Measurements from ENCODE around the gene GNG13. TPM values are rescaled to one million over a fixed set of nuclear protein-coding genes. Genes with fewer than 3 reads are reported as not detected.

Gene GNG13
- total RNA-seq, 1 donor from 2014 or later, result not detected

DNA sequence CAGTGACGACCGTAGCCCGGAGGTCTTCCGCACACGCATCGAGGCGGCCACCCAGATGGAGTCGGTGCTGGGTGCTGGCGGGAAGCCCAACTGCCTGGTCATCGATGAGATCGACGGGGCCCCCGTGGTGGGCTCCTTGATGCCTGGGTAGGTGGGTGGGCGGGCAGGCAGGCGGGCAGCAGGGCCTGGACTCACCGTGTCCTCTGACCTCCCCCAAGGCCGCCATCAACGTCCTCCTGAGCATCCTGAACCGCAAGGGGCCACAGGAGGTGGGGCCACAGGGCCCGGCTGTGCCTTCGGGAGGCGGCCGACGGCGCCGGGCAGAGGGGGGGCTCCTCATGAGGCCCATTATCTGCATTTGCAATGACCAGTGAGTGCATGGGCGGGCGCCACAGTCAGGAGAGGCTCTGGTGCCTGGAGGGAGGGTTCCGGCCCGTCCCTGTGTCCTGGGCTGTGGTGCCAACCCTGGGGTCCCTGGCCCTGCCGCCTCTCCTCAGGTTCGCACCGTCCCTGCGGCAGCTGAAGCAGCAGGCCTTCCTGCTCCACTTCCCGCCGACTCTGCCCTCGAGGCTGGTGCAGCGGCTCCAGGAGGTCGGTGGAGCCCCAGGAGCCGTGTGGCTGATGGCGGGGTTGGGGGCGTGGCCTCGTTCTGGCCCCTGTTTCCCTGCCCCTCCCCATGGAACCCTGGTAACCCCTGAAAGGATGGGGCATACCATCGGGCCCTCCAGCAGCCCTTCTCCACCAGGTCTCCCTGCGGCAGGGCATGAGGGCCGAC is 8.1 kb downstream of the GNG13 start:
- DNase-seq, result no peak
- H3K4me3 Mint-ChIP-seq (ENCODE audit: unreplicated experiment), result no peak overlapping the region

DNA sequence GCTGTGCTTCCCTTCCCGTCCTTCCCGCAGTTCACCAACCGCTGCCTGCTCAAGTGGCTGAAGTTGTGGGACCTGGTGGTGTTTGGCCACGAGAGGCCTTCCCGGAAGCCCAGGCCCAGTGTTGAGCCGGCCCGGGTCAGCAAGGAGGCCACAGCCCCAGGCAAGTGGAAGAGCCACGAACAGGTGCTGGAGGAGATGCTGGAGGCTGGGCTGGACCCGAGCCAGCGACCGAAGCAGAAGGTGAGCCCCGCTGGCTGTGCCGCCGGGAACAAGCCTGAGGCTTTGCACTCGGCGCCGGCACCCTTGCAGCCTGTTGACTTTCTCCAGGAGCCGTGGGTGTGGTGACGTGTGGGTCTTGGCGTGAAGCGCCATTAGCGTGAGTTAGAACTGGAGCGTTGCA is 9.4 kb downstream of the GNG13 start:
- Mint-ChIP-seq H3K27ac (ENCODE audit: unreplicated experiment) (no peak overlapping the region), H3K36me3 (ENCODE audit: unreplicated experiment) (no peaks in the 10 kb centered on the region), H3K4me1 (ENCODE audit: low read depth, unreplicated experiment) (no peaks in the 10 kb centered on the region), H3K27me3 (ENCODE audit: unreplicated experiment) (peaks cover 5% of the 10 kb centered on the region), H3K9me3 (ENCODE audit: unreplicated experiment) (peaks cover 5% of the 10 kb centered on the region), H3K4me3 (ENCODE audit: unreplicated experiment) (no peak overlapping the region)
- DNase-seq, result no peak
- TF ChIP-seq, protein P1, sequence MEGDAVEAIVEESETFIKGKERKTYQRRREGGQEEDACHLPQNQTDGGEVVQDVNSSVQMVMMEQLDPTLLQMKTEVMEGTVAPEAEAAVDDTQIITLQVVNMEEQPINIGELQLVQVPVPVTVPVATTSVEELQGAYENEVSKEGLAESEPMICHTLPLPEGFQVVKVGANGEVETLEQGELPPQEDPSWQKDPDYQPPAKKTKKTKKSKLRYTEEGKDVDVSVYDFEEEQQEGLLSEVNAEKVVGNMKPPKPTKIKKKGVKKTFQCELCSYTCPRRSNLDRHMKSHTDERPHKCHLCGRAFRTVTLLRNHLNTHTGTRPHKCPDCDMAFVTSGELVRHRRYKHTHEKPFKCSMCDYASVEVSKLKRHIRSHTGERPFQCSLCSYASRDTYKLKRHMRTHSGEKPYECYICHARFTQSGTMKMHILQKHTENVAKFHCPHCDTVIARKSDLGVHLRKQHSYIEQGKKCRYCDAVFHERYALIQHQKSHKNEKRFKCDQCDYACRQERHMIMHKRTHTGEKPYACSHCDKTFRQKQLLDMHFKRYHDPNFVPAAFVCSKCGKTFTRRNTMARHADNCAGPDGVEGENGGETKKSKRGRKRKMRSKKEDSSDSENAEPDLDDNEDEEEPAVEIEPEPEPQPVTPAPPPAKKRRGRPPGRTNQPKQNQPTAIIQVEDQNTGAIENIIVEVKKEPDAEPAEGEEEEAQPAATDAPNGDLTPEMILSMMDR (IDR thresholded peaks at IDR 0.05; ENCODE audit: partially characterized antibody, unreplicated experiment), result no peak

More for the DNA sequence above, 8.1 kb downstream of the GNG13 start:
- peaks cover 5% of the 10 kb centered on the region for H3K27me3 Mint-ChIP-seq (ENCODE audit: unreplicated experiment)
- TF ChIP-seq, protein P1 (IDR thresholded peaks at IDR 0.05; ENCODE audit: partially characterized antibody, unreplicated experiment), result no peak
- H3K36me3 Mint-ChIP-seq (ENCODE audit: unreplicated experiment), result no peaks in the 10 kb centered on the region
- H3K9me3 Mint-ChIP-seq (ENCODE audit: unreplicated experiment), result peaks cover 5% of the 10 kb centered on the region
- H3K27ac Mint-ChIP-seq (ENCODE audit: unreplicated experiment), result no peak overlapping the region
- H3K4me1 Mint-ChIP-seq (ENCODE audit: low read depth, unreplicated experiment), result no peaks in the 10 kb centered on the region

DNA sequence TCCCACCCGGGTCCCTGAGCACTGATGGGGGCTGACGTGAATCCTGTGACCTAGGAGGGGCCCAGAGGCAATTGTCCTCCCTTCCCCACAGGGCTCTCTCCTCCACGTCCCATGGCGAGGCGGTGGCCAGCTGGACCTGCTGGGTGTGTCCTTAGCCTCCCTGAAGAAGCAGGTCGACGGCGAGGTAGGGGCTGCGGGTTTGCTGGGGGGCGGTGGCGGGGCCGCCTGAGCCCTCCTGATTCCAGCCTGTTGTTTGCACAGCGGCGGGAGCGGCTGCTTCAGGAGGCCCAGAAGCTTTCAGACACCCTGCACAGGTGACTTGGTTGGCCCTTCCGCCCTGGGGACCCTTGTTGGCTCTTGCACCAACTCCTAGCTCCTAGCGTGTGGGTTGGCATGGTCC is 10.4 kb downstream of the GNG13 start:
- Mint-ChIP-seq H3K4me3 (ENCODE audit: unreplicated experiment) (no peak overlapping the region), H3K27ac (ENCODE audit: unreplicated experiment) (no peak overlapping the region), H3K36me3 (ENCODE audit: unreplicated experiment) (no peaks in the 10 kb centered on the region), H3K9me3 (ENCODE audit: unreplicated experiment) (peaks cover 5% of the 10 kb centered on the region), H3K4me1 (ENCODE audit: low read depth, unreplicated experiment) (no peaks in the 10 kb centered on the region), H3K27me3 (ENCODE audit: unreplicated experiment) (peaks cover 5% of the 10 kb centered on the region)
- TF ChIP-seq, protein P1 (IDR thresholded peaks at IDR 0.05; ENCODE audit: partially characterized antibody, unreplicated experiment), result no peak
- DNase-seq, result no peak

DNA sequence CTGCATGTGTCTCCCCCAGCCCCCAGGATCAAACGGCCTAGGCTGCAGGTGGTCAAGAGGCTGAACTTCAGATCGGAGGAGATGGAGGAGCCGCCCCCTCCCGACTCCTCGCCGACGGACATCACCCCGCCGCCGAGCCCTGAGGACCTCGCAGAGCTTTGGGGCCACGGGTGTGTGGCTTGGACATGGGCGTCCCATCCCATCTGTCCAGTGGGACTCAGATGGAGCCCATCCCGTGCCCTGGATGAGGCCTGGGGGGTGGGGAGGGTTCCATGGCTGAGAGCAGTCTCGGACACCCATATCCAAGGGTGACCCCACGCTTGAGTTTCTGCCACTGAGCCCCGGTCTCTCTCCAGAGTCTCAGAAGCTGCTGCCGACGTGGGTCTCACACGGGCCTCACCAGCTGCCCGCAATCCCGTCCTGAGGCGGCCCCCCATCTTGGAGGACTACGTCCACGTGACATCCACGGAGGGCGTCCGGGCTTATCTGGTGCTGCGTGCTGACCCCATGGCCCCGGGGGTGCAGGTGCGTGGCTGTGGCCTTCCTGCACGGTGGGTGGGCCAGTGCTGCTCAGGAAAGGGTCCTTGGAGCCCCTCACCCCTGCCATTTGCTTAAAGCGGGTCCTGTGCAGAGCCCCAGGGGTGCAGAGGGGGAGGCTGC is 11.2 kb downstream of the GNG13 start:
- Mint-ChIP-seq H3K4me1 (ENCODE audit: low read depth, unreplicated experiment) (no peaks in the 10 kb centered on the region), H3K27me3 (ENCODE audit: unreplicated experiment) (peaks cover 5% of the 10 kb centered on the region), H3K9me3 (ENCODE audit: unreplicated experiment) (peaks cover 5% of the 10 kb centered on the region), H3K4me3 (ENCODE audit: unreplicated experiment) (no peak overlapping the region), H3K36me3 (ENCODE audit: unreplicated experiment) (no peaks in the 10 kb centered on the region), H3K27ac (ENCODE audit: unreplicated experiment) (no peak overlapping the region)
- DNase-seq, result no peak
- TF ChIP-seq, protein P1 (IDR thresholded peaks at IDR 0.05; ENCODE audit: partially characterized antibody, unreplicated experiment), result no peak

All from glutamatergic neuron (in vitro differentiated cells).